ENCODE data around the gene ZCCHC13.
"Not testable (repeated sequence)": the region's sequence is repeated elsewhere in the genome, so short reads cannot be mapped to it uniquely, and the experiment has no call there.

Gene ZCCHC13

DNA sequence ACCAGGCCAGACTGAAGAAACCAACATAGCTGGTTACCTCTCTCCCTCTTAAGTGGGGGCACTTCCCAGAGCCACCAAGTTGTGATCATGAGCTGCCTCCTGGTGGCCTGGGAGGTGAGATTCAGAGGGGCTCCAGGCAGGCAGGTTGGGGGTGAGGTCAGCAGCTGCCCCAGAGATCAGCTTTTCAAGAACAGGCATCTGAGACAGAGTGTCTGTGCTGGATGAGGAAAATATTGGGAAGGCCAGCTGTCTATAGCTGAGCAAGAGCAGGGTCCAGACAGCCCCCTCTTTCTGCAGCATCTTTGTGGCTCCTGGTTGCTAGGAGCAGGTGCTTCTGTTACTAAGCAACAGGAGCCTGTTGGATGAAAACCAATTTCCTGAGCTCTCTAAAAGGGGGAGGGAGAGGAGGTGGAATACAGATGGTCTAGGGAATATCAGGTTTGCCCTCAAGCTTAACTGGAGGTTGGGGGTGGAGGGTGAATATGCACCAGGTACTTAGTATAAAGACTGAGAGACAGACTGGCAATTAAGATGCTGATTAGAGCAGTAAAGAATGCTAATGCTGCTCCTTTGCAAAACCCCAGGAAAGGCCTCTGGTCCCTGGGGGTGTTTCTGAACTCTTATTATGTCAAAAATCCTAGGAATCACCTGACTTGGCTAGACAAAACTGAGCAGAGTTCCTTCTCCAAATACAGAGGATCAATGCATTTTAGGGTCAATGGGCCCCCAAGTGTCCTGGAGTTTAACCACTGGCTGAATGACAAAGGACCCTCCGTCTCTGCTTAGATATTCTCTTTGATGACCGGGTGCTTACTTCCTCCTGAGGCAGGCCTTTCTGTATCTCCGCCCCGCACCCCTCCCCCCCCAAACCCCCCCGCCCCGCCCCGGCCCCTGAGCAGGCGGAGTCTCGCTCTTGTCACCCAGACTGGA lies 21.4 kb downstream of the ZCCHC13 start:
- DNase-seq, result no peak

DNA sequence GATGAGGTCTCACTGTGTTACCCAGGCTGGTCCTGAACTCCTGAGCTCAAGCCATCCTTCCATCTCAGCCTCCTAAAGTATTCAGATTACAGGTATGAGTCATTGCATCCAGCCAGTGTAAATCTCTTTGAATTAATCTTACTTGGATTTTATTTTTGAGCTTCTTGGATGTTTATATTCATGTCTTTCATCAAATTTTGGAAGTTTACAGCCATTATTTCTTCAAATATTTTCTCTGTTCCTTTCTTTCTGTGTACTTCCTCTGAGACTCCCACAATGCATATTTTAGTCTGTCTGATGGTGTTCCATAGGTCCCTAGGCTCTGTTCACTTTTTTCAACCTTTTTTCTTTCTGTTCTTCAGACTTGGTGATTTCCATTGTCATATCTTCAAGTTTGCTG lies 34.9 kb downstream of the ZCCHC13 start:
- DNase-seq, result no peak

DNA sequence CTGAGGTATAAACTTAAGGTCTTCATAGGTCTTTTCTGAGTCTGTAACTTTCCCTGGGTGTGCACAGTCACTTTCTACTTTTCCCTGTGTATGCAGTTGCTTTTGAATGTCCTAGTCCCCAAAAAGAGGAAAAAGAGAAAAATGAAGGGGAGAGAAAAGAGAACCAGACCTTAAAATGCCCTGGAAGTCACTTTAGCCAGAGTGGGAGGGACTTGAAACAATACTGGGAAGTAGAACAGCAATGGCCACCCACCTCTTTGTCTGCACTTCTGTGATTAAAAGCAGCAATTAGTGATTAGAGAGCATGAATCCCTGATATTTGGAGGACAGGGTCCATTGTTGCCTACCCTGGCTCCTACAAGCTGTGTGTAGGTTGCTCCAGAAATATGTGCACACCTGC lies 36.1 kb downstream of the ZCCHC13 start:
- no peak for DNase-seq

DNA sequence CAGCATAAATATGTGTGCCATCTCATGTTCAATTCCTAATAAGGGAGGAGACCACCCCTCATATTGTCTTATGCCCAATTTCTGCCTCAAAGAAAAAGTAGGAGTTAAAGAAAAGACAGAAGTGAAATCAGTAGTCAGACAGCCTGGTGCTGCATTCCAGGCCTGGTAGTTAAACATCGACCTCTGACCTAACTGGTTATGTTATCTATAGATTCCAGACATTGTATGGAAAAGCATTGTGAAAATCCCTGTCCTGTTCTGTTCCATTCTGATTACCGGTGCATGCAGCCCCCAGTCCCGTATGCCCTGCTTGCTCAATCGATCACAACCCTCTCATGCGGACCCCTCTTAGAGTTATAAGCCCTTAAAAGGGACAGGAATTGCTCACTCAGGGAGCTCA lies 38.2 kb downstream of the ZCCHC13 start:
- DNase-seq, result not testable (repeated sequence)

DNA sequence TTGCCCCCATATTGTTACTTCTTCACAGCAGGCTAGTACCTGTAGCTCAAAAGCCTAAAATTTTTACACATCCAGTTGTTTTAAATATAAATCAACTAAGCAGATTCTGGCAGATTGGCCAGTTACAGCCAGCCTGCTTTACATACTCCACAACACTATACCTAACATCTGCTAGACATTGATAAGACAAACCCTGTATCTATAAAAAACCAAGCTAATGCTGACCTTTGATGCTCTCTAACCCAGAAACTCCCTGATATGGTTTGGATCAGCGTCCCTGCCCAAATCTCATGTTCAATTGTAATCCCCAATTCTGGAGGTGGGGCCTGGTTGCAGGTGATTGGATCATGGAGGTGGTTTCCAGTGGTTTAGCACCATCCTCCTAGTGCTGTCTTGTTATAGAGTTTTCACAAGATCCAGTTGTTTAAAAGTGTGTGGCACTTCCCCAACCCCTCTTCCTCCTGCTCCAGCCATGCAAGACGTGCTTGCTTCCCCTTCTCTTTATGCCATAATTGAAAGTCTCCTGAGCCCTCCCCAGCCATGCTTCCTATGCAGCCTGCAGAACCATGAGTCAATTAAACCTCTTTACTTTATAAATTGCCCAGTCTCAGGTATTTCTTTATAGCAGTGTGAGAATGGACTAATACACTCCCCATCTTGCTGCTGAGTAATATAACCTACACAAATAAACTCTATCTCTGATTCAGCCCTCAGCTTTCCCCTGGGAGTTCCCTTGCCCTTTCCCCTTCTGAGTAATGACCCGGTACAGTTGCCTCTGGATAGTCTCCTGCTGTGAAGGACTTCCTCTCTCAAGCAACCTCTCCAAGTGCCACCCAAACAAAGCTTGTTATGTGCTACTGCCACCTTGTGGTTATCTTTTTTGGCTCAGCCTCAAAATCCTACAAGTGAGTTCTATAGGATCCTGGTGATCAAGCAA lies 39.6 kb downstream of the ZCCHC13 start:
- DNase-seq, result no peak

DNA sequence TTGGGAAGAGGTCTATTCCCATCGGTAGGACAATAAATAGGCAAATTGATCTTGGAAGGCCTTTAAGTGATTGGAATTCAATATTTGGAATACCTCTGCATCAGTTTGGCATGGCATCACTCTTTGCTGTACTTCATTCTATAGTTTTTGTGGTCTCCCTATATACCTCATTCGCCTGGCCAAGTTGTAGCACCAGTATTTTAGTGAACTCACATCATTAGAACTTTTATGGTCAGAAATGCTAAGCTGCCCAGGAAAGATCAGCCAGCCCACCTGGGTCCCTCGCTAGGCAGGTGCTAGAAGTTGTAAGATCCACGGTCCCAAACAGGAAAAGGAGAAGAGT lies 40.3 kb downstream of the ZCCHC13 start:
- no peak for DNase-seq

DNA sequence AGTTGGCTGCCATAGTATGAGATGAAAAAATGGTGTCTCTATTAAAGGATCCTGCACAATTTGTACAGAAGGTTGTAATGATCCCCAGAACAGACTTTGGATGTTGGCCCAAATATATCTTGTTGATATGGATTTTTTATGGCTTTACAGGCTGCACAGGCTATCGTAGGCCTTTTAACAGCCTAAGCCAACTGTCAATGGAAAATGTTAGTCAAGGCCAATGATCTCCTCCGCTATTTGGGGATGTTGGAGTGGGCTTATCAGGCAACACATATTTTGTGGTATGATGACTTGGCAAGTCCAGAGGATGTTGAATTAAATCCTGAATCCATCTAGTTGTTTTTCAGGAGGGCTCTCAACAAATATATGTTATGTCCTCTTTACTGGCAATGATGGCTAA lies 42.1 kb downstream of the ZCCHC13 start:
- DNase-seq, result no peak

DNA sequence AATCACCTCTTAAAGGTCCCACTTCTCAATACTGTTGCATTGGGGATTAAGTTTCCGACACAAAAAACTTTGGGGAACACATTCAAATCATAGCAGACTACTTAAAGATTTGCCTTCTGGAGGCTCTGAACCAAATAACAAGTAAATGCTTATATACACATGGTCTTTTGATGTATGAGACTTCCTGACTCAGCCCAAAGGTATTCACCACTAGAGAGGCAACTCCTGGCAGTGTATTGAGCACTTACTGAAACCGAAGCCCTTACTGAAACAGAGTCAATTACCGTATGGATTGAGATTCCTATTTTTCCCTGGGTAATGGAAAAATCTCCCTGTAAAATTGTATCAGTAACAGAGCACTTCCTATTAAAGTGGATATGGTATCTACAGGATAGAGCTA lies 45.4 kb downstream of the ZCCHC13 start:
- DNase-seq, result no peak

DNA sequence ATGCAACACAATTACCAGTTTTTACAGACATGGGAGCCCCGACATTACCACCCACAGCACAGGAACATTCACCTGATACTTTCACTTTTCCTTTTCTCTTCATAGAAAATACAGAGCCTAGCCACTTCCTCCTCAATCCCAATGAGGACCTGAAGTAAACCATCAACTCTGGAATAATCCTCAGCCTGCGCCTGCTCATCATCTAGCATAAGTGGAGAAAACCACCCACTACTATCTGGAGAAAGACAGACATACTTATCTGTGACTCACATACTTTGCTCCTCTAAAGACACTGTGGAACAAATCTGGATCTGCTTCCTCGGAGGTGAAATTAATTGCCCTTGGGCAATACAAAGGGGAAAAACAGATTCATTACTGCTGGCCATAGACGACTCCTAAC lies 47.8 kb downstream of the ZCCHC13 start:
- no peak for DNase-seq

DNA sequence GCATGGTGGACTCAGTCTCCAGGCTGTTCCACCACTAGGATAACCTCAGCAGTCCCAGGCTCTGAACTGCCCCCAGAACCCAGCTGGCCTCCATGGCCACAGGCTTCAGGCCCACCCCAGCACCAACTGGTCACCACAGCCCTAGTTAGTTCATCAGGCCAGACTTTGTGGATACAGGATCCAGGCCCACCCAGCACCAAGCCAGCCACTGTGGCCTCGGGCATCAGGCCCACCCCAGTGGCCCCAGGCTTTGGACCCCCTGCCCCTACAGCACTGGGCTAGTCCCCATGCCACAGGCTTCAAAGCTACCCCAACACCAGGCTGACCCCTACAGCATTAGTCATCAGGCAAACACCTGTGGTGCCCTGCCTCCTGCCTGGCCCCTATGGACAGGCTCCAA lies 50.0 kb downstream of the ZCCHC13 start:
- DNase-seq, result no peak
